ENCODE results near the gene NPHS1. TPM values are rescaled to one million over a fixed set of nuclear protein-coding genes. Genes with fewer than 3 reads are reported as not detected.

NPHS1 gene
- total RNA-seq, 1 experiment from 2014 or later, result 0.67 TPM

DNA sequence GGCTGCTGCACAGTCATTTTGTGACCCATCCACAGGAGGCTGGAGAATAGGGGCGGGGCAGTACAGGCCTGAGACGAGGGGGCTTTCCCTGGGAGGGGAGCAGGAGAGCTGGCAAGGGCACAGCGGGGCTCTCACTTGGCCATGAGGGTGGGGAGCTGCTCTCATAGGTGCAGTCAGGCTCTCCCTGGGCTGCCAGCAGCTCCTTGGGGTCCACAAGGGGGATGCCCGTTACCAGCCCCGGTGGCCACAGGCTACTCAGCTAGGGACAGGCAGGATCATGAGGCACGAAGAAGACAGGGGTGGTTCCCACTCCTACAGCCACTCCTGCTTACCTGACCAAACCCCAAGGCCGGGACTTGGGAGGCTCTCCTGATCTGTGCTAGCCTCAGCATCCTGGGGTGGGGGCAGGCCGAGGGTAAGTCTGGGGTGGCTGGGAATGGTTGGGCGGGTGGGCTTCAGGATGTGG, 60.5 kb downstream of the NPHS1 start:
- CTCF ChIA-PET, result no interaction called here
- no TSS peak for BruUV-seq (replicated peaks)

DNA sequence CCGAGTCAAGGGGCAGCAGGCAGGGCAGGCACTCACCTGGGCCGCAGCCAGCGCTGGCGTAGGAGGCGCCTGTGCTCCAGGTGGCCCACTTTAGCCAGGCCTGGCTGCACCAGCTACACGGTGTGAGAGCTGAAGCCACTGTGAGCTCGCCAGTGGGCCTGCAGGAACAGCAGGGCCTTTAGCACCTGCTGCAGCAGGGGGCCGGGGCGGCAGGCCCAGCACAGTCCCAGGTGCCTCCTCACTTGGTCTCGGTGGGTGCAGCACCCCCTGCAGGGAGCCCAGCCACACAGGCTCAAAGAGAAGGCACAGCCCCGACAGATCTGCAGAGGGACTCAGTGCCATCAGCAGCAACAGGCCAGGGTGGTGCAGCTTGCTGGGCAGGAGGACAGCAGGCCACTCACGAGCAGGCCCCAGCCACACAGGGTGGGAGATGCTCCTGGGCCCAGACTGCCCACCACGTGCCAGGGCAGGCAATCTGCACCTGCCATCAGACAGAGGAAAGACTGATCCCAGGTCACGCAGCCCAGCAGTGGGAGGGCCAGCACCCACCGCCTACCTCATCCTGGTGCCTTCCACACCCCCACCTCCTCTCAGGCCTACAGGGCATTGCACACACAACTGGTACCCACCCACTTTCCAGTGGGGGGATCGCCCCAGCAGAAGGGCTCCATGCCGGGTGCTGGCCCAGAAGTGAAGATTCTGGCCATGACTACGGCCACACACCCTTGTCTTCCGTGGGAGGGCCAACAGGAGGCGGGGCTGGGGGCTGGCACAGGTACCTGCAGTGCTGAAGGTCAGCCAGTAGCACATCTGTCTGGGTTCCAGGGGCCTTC, 61.1 kb downstream of the NPHS1 start:
- in situ Hi-C loops (cut with HindIII; ENCODE audit: low pct_unique_long_range_greater_than_20kb, low sequenced_read_pairs) (no loop called here), intact Hi-C loops (cut with micrococcal nuclease; ENCODE audit: unreplicated experiment) (no loop called here)
- ChIA-PET CTCF (no interaction called here), POLR2A (no interaction called here)
- no TSS peak for BruUV-seq (replicated peaks)
- ATAC-seq (peak; percentile 49), DNase-seq (ENCODE audit: low read depth, low spot score) (no peak)
- Histone ChIP-seq H3K9me3 (ENCODE audit: control insufficient read depth, insufficient read depth, low read depth, low read length) (no peaks in the 10 kb centered on the region), H3K4me1 (ENCODE audit: control insufficient read depth, insufficient read depth, low read length) (no peaks in the 10 kb centered on the region; the same call in 1 of the 2 replicates), H3K4me3 (ENCODE audit: low read depth in 2 of 2, low read length in 2 of 2) (no peak overlapping the region), H3K36me3 (ENCODE audit: control insufficient read depth, insufficient read depth, low read length) (no peaks in the 10 kb centered on the region), H3K27me3 (ENCODE audit: control insufficient read depth, insufficient read depth, low read length) (no peaks in the 10 kb centered on the region), H3K27ac (ENCODE audit: low read length) (no peak overlapping the region)
- TF ChIP-seq, protein P1, sequence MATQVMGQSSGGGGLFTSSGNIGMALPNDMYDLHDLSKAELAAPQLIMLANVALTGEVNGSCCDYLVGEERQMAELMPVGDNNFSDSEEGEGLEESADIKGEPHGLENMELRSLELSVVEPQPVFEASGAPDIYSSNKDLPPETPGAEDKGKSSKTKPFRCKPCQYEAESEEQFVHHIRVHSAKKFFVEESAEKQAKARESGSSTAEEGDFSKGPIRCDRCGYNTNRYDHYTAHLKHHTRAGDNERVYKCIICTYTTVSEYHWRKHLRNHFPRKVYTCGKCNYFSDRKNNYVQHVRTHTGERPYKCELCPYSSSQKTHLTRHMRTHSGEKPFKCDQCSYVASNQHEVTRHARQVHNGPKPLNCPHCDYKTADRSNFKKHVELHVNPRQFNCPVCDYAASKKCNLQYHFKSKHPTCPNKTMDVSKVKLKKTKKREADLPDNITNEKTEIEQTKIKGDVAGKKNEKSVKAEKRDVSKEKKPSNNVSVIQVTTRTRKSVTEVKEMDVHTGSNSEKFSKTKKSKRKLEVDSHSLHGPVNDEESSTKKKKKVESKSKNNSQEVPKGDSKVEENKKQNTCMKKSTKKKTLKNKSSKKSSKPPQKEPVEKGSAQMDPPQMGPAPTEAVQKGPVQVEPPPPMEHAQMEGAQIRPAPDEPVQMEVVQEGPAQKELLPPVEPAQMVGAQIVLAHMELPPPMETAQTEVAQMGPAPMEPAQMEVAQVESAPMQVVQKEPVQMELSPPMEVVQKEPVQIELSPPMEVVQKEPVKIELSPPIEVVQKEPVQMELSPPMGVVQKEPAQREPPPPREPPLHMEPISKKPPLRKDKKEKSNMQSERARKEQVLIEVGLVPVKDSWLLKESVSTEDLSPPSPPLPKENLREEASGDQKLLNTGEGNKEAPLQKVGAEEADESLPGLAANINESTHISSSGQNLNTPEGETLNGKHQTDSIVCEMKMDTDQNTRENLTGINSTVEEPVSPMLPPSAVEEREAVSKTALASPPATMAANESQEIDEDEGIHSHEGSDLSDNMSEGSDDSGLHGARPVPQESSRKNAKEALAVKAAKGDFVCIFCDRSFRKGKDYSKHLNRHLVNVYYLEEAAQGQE (IDR thresholded peaks at IDR 0.05; ENCODE audit: insufficient read depth in 1 of 2, low read depth in 2 of 2, low read length in 1 of 2), result no peak
- TF ChIP-seq TCF7L2 (IDR thresholded peaks at IDR 0.05; ENCODE audit: low read depth, low read length), result no peak
- TF ChIP-seq POLR2AphosphoS5 (IDR thresholded peaks at IDR 0.05; ENCODE audit: low read depth, low read length), result no peak
- TF ChIP-seq SIN3A (IDR thresholded peaks at IDR 0.05; ENCODE audit: borderline replicate concordance, insufficient read depth, low read depth, low read length), result no peak
- TF ChIP-seq, protein P2, sequence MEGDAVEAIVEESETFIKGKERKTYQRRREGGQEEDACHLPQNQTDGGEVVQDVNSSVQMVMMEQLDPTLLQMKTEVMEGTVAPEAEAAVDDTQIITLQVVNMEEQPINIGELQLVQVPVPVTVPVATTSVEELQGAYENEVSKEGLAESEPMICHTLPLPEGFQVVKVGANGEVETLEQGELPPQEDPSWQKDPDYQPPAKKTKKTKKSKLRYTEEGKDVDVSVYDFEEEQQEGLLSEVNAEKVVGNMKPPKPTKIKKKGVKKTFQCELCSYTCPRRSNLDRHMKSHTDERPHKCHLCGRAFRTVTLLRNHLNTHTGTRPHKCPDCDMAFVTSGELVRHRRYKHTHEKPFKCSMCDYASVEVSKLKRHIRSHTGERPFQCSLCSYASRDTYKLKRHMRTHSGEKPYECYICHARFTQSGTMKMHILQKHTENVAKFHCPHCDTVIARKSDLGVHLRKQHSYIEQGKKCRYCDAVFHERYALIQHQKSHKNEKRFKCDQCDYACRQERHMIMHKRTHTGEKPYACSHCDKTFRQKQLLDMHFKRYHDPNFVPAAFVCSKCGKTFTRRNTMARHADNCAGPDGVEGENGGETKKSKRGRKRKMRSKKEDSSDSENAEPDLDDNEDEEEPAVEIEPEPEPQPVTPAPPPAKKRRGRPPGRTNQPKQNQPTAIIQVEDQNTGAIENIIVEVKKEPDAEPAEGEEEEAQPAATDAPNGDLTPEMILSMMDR (IDR thresholded peaks at IDR 0.05), result no peak

More for the DNA sequence above, 60.5 kb downstream of the NPHS1 start:
- POLR2A ChIA-PET, result no interaction called here
- Histone ChIP-seq H3K4me1 (ENCODE audit: control insufficient read depth, insufficient read depth, low read length) (no peaks in the 10 kb centered on the region; the same call in 1 of the 2 replicates), H3K4me3 (ENCODE audit: low read depth in 2 of 2, low read length in 2 of 2) (no peak overlapping the region), H3K36me3 (ENCODE audit: control insufficient read depth, insufficient read depth, low read length) (no peaks in the 10 kb centered on the region), H3K9me3 (ENCODE audit: control insufficient read depth, insufficient read depth, low read depth, low read length) (no peaks in the 10 kb centered on the region), H3K27ac (ENCODE audit: low read length) (no peak overlapping the region), H3K27me3 (ENCODE audit: control insufficient read depth, insufficient read depth, low read length) (no peaks in the 10 kb centered on the region)
- TF ChIP-seq, protein P1 (IDR thresholded peaks at IDR 0.05; ENCODE audit: insufficient read depth in 1 of 2, low read depth in 2 of 2, low read length in 1 of 2), result no peak
- no peak for TF ChIP-seq SIN3A (IDR thresholded peaks at IDR 0.05; ENCODE audit: borderline replicate concordance, insufficient read depth, low read depth, low read length)
- TF ChIP-seq TCF7L2 (IDR thresholded peaks at IDR 0.05; ENCODE audit: low read depth, low read length), result no peak
- TF ChIP-seq POLR2AphosphoS5 (IDR thresholded peaks at IDR 0.05; ENCODE audit: low read depth, low read length), result no peak
- TF ChIP-seq, protein P2 (IDR thresholded peaks at IDR 0.05), result no peak
- in situ Hi-C loops (cut with HindIII; ENCODE audit: low pct_unique_long_range_greater_than_20kb, low sequenced_read_pairs) (no loop called here), intact Hi-C loops (cut with micrococcal nuclease; ENCODE audit: unreplicated experiment) (no loop called here)
- DNase-seq (ENCODE audit: low read depth, low spot score) (no peak), ATAC-seq (no peak)
